NCI-H82 treated with DMSO at 0.1 percent for 48 hours (cell line): ENCODE data around the gene SRRM3.
"Not testable (repeated sequence)": the region's sequence is repeated elsewhere in the genome, so short reads cannot be mapped to it uniquely, and the experiment has no call there.

ENCODE experiments used
- DNase-seq: peaks from one replicate; lab custom pipeline; 2025; ENCODE audit not compliant: unreplicated experiment; lab: John Stamatoyannopoulos, UW

The SRRM3 gene

DNA sequence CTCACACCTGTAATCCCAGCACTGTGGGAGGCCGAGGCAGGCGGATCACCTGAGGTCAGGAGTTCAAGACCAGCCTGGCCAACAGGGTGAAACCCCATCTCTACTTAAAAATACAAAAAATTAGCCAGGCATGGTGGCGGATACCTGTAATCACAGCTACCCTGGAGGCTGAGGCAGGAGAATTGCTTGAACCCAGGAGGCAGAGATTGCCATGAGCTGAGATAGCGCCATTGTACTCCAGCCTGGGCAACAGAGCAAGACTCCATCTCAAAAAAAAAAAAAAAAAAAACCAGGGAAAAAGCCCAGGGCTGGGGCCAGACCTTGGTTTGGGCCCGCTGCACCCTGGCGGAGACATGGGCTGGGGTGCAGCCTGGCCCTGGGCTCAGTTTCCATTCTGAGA, 110.1 kb downstream of the SRRM3 start:
- DNase-seq: not testable (repeated sequence)

GRCh38 chr7:76314042-76314721, 112.5 kb downstream of the SRRM3 start:
- peak; percentile 90 for DNase-seq

DNA sequence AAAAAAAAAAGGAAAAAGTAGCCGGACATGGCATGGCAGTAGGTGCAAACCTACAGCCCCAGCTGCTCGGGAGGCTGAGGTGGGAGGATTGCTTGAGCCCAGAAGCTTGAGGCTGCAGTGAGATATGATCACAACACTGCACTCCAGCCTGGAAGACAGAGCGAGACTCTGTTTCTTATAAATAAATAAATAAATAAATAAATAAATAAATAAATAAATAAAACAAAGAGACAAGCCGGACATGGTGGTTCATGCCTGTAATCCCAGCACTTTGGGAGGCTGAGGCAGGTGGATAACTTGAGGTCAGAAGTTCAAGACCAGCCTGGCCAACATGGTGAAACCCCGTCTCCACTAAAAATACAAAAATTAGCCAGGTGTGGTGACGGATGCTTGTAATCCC, 113.0 kb downstream of the SRRM3 start:
- DNase-seq: not testable (repeated sequence)

DNA sequence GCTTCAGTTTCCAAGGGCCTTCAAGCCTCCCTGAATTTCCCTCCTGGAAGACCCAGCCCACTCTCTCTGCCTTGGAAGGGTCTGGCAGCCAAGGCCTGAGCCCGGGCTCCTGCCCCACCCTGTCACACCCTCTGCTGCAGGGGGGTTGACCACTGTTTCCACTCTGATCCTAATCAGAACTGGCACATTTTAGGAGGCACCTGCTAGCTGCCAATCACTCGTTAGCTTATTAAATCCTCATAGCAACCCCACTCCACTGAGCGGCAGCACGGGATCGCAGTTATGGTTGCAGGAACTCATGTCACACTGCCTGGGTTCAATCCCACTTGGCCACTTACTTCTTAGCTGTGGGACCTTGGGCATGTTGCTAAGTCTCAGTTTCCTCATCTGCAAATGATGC, 113.7 kb downstream of the SRRM3 start:
- DNase-seq: no peak

- no peak for DNase-seq
Measured at GRCh38 chr7:76316984-76317781, 115.5 kb downstream of the SRRM3 start.

- peak; percentile 83 for DNase-seq
Measured at GRCh38 chr7:76317782-76318487, 116.2 kb downstream of the SRRM3 start.

- DNase-seq: peak; percentile 47
Measured at GRCh38 chr7:76318488-76319353, 117.0 kb downstream of the SRRM3 start.

- no peak for DNase-seq
Measured at GRCh38 chr7:76325092-76325491, 123.4 kb downstream of the SRRM3 start.

- DNase-seq: no peak
Measured at GRCh38 chr7:76325811-76326210, 124.1 kb downstream of the SRRM3 start.

- DNase-seq: no peak
Measured at GRCh38 chr7:76326646-76327233, 125.0 kb downstream of the SRRM3 start.

- DNase-seq: no peak
Measured at GRCh38 chr7:76327610-76328009, 125.9 kb downstream of the SRRM3 start.

DNA sequence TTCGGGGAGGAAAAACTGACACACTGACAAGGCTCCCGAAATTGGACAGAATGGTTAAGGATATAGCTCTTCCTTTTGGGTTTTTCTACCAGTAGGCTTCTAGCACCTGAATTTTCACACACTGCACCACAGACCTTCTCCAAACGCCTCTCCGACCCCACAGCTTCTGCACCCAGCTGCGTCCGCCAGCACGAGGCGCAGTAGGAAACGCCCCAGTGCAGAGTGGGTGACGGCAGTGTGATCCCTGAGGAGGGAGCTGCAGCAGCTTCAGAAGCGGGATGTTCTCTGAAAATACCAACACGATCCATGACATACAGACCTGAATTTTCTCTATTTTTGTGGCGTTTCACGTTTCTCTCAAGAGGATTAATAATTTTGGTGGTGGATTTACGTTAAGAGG, 126.7 kb downstream of the SRRM3 start:
- DNase-seq: no peak

DNA sequence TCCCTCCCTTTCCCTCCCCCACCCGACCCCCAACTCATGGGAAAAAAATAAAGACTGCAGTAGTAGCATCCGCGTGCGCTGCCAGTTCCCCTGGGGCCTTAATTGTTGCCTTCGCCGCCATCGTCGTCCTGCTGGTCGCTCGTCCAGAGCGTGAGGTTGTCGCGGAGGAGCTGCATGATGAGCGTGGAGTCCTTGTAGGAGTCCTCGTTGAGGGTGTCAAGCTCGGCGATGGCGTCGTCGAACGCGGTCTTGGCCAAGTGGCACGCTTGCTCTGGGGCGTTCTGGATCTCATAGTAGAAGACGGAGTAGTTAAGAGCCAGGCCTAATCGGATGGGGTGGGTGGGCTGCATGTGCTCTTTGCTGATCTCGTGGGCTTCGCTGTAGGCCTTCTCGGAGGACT, 127.8 kb downstream of the SRRM3 start:
- no peak for DNase-seq

DNA sequence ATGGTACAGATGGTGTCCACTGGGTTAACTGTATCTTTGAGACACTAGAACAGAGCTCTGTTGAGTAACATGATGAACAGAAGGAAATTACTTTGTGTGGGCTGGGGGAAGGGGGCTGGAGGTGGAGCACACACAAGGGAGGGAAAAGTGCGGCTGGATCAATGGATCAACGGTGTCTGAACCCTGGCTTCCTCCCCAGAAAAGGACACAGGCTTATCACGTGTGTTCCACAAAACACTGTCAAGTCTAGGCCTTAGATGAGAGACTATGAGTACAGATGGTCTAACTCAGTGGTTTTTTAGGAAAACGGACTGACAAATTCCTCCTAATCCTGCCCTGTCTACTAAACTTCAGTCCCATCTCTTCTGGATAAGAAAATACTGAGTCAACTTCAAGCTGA, 128.6 kb downstream of the SRRM3 start:
- DNase-seq: no peak

DNA sequence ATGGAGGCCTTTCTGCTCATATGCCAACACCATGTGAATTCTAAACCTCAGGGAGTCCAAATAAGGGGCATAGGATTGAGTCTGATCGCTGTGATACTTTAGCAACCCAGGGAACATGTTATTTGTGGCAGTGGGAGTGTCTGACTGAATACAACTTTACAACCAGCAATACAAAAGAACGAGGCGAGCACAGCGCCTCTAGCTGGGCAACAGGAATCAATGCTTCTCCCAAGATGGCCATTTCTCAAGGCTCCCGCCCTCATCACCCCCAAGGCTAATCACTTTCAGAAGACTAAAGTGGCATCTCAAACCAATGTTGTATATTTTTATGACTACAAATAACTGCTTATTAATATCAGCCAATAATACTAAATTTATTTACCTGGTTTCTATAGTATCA, 129.0 kb downstream of the SRRM3 start:
- no peak for DNase-seq

- DNase-seq: no peak
Measured at GRCh38 chr7:76332078-76332477, 130.4 kb downstream of the SRRM3 start.

DNA sequence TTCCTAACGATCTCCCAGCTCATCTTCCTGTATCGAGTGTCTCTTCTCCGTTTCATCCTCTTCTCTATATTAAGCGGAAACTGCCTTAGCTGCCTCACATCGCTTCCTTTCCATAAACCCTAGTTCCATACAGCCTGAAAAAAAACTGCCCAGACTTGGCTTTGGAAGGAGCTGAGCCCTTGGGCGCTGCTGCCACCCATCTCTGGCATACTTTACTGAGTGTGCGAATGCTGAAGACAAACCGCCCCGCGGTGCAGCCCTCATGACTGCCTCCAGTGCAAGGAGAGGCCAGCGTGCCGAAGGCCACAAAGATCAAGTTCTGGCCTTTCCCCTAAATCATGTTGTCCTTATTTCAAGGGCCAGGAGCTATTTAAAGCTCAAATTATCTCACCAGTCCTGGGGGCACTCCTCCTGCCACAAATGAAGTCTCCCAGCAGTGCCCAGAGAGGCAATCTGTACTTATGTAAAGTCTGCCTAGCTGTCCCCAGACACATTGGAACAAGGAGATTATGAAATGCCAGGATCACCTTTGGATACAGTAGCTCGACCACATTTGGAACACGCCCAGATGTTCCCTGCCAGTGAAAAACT, 131.9 kb downstream of the SRRM3 start:
- no peak for DNase-seq

- DNase-seq: no peak
Measured at GRCh38 chr7:76334320-76334967, 132.7 kb downstream of the SRRM3 start.

DNA sequence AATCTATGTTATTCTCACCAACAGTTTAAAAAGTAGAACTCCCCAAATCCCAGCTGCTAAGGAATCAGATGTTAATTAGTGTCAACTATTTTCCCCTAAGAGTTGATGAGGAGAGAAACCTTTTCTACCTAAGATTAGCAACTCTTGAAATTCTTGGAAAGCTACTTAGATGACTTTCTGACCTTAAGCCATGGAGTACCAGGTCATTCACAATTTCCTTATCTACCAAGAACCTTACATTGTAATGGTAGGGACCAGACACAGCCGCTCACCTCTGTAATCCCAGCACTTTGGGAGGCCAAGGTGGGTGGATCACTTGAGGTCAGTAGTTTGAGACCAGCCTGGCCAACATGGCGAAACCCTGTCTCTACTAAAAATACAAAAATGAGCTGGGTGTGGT, 133.7 kb downstream of the SRRM3 start:
- DNase-seq: not testable (repeated sequence)

GRCh38 chr7:76336094-76336493, 134.4 kb downstream of the SRRM3 start:
- DNase-seq: no peak
